Measurements from ENCODE around the gene CNIH3.

The CNIH3 gene

GRCh38 chr1:224749916-224750315 is 133.8 kb downstream of the CNIH3 start:
- no peak for DNase-seq

- no peak for DNase-seq
Measured at GRCh38 chr1:224751624-224752311, 135.7 kb downstream of the CNIH3 start.

- no peak for DNase-seq
Measured at GRCh38 chr1:224753491-224753890, 137.4 kb downstream of the CNIH3 start.

DNA sequence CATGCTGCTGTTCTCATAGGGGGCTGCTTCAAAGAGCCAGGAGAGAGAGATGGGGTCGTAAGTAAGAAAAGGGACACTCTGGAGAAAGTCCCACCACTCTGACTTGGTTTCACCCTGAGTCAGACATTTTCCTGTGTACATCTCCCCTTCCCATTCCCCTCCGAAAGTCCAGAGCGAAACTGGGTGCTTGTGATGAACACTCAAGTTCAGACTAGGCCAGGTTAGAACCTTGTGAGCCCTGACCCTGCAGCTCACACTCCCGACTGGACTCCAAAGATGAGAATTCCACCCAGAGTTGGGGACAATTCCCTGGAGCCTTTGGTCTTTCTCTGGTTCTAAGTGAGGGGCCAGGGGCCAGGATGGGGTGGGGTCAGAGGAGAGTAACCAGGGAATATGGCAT is 139.5 kb downstream of the CNIH3 start:
- DNase-seq = no peak

GRCh38 chr1:224757508-224757907 is 141.4 kb downstream of the CNIH3 start:
- DNase-seq = no peak

- DNase-seq = no peak
Measured at GRCh38 chr1:224759135-224759534, 143.0 kb downstream of the CNIH3 start.

- DNase-seq = no peak
Measured at GRCh38 chr1:224759681-224760091, 143.6 kb downstream of the CNIH3 start.

- DNase-seq = no peak
Measured at GRCh38 chr1:224760163-224760562, 144.0 kb downstream of the CNIH3 start.

DNA sequence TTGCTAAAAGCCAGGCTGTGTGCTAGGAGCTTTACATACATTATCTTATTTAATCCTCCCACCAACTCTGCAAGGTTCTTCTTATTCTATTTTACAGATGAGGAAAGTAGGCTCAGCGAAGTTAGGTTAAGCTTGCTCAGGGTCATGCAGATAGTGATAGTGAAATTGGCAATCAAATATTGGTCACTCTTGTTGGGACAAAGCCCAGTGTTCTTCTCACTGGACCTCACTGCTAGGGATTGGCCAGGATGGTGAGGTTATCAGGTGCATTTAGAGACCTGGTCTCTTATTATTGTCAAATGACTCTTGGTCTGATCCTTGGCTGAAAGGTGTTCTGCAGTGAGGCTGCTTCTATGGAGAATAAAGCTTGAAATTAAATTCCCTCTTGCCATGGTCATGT is 145.1 kb downstream of the CNIH3 start:
- DNase-seq = no peak

GRCh38 chr1:224762046-224762445 is 145.9 kb downstream of the CNIH3 start:
- no peak for DNase-seq

- DNase-seq = no peak
Measured at GRCh38 chr1:224762701-224763100, 146.6 kb downstream of the CNIH3 start.

DNA sequence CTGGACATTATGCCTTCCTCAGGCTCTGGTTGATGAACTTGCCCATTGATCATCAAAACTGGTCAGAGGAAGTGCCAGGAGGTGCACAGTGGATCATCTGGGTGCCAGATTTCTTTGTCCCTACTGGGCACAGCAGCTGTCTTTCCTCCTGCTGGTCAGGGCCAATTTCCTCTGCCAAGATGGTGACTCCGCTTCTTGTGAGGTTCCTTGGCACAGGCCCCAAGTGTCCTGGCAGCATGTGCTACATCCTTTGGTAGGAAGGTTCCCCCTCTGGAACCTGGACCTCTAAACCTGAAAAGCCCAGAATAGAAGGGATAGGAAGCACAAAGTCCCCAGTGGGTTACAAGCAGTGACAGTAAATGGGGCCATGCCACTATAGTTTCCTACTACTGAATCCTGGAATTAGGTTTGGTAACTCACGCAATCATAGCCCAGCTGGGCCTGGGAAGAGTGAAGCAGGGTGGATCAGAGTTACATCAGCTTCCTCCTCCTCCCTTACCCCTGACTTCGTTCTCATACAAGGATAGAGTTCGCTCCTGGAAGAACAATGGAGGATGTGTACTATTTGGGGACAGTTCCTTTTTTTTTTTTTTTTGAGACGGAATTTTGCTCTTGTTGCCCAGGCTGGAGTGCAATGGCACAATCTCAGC is 147.1 kb downstream of the CNIH3 start:
- DNase-seq = no peak

- DNase-seq = no peak
Measured at GRCh38 chr1:224766266-224766665, 150.1 kb downstream of the CNIH3 start.

- DNase-seq = no peak
Measured at GRCh38 chr1:224767031-224767430, 150.9 kb downstream of the CNIH3 start.

DNA sequence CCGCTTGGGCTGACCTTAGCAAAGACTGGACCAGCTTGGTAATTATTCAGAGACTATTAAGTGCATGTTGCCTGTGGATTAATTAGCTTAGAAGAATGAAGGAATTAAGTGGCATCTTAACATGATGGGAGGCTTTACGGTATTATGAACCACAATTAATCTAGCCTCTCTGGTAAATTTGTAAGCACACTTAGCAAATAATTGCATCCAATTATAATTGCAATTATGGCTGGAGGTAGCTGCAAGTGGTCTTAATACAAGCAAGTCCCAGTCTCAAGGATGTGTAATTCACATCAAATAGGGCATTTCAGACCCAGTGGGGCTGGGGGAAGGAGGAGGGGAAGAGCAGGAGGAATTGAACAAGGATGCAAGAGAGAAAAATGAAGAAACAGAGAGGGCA is 151.6 kb downstream of the CNIH3 start:
- DNase-seq = no peak

- no peak for DNase-seq
Measured at GRCh38 chr1:224768971-224769370, 152.9 kb downstream of the CNIH3 start.

- DNase-seq = no peak
Measured at GRCh38 chr1:224769452-224770335, 153.6 kb downstream of the CNIH3 start.

DNA sequence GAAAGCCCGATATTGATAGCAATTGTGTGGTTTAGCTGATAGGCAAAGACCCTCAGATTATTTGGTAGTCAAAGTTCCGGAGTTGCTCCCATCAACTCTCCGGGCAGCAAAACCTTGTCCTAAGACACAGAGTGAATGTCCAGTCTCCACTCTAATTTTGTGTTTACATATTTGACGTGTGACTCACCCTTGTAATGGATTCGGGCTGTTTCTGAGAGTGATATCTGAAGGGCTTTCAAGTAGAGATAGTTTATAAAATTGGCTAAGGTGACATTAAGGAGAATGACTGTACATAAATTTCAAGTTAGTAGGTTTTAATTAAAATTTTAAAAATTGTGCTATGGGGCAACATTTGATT is 154.2 kb downstream of the CNIH3 start:
- DNase-seq = no peak

DNA sequence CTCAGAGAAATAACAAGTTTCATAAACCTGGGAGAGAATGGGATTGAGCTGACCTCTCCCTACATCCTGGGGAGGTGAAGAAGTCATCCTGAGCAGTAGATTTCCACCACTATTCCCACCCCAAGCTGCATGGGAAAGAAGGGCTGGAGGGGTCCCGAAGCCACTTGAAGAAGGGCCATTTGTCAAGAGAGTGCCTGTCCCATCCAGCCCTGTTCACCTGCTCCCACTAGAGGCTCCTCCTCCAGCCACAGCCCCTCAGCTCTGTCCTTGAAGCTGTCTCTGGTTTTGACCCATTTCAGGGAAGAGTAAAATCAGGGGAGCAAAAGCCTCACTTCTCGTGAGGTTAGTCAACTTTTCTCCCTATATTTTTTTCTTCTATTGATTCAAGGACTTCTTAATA is 157.5 kb downstream of the CNIH3 start:
- no peak for DNase-seq

- no peak for DNase-seq
Measured at GRCh38 chr1:224774378-224774777, 158.3 kb downstream of the CNIH3 start.

DNA sequence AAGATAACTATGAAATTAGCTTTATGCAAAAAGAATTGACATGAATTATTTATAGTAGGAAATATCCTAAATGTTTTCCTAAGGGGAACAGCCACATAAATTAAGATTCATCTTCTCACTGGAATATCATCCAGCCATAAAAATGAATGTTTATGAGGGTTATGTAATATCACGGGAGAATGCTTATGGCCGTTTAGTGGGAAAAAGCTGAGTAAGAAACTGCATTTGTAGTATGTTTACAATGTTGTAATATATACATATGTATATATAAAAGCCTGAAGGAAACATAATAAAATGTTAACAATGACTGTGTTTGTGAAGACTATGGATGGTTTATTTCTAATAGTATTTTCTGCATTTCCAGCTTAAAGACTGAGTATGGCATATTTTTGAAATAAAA is 161.1 kb downstream of the CNIH3 start:
- no peak for DNase-seq

GRCh38 chr1:224779536-224779935 is 163.4 kb downstream of the CNIH3 start:
- DNase-seq = no peak

DNA sequence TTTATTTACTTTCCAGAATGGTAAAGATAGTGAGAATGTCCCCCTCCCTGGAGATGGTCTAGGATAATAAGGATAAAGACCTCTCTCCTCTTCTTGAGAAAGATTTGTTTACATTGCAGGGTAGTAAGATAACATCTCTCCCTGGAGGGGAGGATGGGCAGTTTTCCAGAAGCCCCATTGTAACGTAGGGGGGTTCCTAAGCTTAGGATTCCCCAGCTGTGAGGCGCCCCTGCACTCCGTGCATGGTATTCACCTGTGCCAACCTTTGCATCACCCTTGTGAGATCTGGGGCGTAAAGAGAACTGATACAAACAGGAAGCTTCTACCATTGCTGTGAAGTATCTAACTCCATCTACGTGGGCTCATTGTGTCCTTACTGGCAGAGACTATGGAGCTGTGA is 164.6 kb downstream of the CNIH3 start:
- DNase-seq = no peak

- DNase-seq = no peak
Measured at GRCh38 chr1:224781800-224782199, 165.7 kb downstream of the CNIH3 start.

Measured in hematopoietic multipotent progenitor cell treated with erythropoietin and hydrocortisone succinate and interleukin-3 and kit ligand, for 8 days (in vitro differentiated cells).